ENCODE results near the gene OXT. TPM values are rescaled to one million over a fixed set of nuclear protein-coding genes. Genes with fewer than 3 reads are reported as not detected.
A peak's percentile ranks its signal among the peaks of the same experiment; 100 is the strongest.

OXT gene
- total RNA-seq, 1 experiment from 2014 or later: not detected

DNA sequence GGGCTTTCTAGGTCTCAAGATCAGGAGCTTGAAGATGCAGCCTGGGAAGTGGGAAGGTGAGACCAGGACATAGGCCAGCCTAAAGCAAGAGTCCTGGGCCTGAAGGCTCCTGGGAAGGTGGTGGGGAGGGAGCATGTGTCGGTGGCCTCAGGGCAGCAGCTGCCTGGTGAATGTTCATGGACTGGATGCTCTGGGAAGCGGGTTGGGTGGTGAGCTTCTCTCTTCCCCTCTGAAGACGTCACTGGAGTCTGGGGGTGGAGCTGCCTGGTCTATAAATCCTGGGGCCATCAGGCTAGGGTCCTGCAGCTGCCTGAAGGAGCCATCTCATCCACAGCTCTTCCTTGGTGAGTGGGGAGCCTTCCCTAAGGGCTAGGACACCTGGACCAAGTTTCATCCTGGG, 28.1 kb upstream of the OXT start, which contains the start of gene GNRH2:
Gene GNRH2 (plus strand): TSS at position 301 of the 400 bp plus-strand sequence. CDS start 793 bp downstream, outside the sequence.
- Histone ChIP-seq H2AFZ (ENCODE audit: low read length) (no peak within 1 kb of the TSS), H2BK20ac (ENCODE audit: low read depth, low read length, poor library complexity, severe bottlenecking) (no peak within 1 kb of the TSS), H3K9ac (ENCODE audit: extremely low read depth, insufficient read length, low read length) (no peak within 1 kb of the TSS), H3T11ph (ENCODE audit: low read length) (no peak within 1 kb of the TSS), H3K4me2 (ENCODE audit: insufficient read depth, insufficient read length, low read length) (no peak within 1 kb of the TSS), H3K56ac (ENCODE audit: insufficient read length, low read depth, low read length) (no peak within 1 kb of the TSS), H3K9me3 (ENCODE audit: control insufficient read depth, low read depth, low read length) (no peaks in the 10 kb centered on the region), H3K23me2 (ENCODE audit: insufficient read length, low read depth, low read length, poor library complexity, severe bottlenecking) (peaks cover 13% of the 10 kb centered on the region), H4K20me1 (ENCODE audit: control insufficient read depth, insufficient read depth, insufficient read length) (no peaks in the 10 kb centered on the region), H3K79me2 (ENCODE audit: insufficient read depth, low read length) (no peaks in the 10 kb centered on the region; the same call in 1 of the 2 replicates), H3K79me1 (ENCODE audit: insufficient read depth, low read depth, low read length, poor library complexity, severe bottlenecking) (no peaks in the 10 kb centered on the region), H4K8ac (replicated peaks; ENCODE audit: insufficient read length, low read depth, low read length) (no peak within 1 kb of the TSS), H2BK12ac (ENCODE audit: insufficient read length, low read depth, low read length) (no peak within 1 kb of the TSS), H3K27me3 (ENCODE audit: insufficient read depth, low read length) (no peaks in the 10 kb centered on the region), H3K18ac (ENCODE audit: insufficient read length, low read depth, low read length) (no peak within 1 kb of the TSS), H2BK120ac (ENCODE audit: low read depth, low read length, poor library complexity, severe bottlenecking) (no peak within 1 kb of the TSS), H2BK15ac (ENCODE audit: low read depth, low read length) (no peak within 1 kb of the TSS), H3K14ac (ENCODE audit: insufficient read depth, low read length) (no peak within 1 kb of the TSS), H2BK5ac (ENCODE audit: insufficient read length, low read length) (no peak within 1 kb of the TSS), H4K91ac (ENCODE audit: insufficient read length, low read depth, low read length) (no peak within 1 kb of the TSS), H4K5ac (ENCODE audit: insufficient read length, low read depth, low read length) (no peak within 1 kb of the TSS), H2AK5ac (ENCODE audit: insufficient read length, low read length) (no peak within 1 kb of the TSS), H3K23ac (ENCODE audit: insufficient read length, low read depth, low read length) (no peak within 1 kb of the TSS), H3K4me1 (ENCODE audit: insufficient read depth, low read length) (peaks cover 12% of the 10 kb centered on the region; the same call in 1 of the 2 replicates), H3K27ac (ENCODE audit: insufficient read length, low read depth, low read length) (no peak within 1 kb of the TSS), H3K4ac (ENCODE audit: low read depth, low read length) (no peak within 1 kb of the TSS)
- no peaks in the 10 kb centered on the region; the same call in 1 of the 2 replicates for H3K27me3 Mint-ChIP-seq (ENCODE audit: low read depth)
- H3K4me3 Mint-ChIP-seq: peak within 1 kb of the TSS in 1 of 2 experiments; percentile 29; a peak in 2 of 5 replicates
- WGBS (ENCODE audit: extremely low coverage, insufficient read length, low lambda C conversion rate): no CpG with 5 or more reads among the region's 3 CpGs
- no peak for DNase-seq
- peaks cover 22 to 24% of the 10 kb centered on the region in 2 experiments for H3K4me1 Mint-ChIP-seq
- peak within 1 kb of the TSS in 1 of 3 experiments; percentile 73; a peak in 3 of 7 replicates for H3K27ac Mint-ChIP-seq
- no peaks in the 10 kb centered on the region for H3K9me3 Mint-ChIP-seq
- TF ChIP-seq, protein P1, sequence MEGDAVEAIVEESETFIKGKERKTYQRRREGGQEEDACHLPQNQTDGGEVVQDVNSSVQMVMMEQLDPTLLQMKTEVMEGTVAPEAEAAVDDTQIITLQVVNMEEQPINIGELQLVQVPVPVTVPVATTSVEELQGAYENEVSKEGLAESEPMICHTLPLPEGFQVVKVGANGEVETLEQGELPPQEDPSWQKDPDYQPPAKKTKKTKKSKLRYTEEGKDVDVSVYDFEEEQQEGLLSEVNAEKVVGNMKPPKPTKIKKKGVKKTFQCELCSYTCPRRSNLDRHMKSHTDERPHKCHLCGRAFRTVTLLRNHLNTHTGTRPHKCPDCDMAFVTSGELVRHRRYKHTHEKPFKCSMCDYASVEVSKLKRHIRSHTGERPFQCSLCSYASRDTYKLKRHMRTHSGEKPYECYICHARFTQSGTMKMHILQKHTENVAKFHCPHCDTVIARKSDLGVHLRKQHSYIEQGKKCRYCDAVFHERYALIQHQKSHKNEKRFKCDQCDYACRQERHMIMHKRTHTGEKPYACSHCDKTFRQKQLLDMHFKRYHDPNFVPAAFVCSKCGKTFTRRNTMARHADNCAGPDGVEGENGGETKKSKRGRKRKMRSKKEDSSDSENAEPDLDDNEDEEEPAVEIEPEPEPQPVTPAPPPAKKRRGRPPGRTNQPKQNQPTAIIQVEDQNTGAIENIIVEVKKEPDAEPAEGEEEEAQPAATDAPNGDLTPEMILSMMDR (conservative IDR thresholded peaks at IDR 0.05): no peak
- peaks cover 10 to 43% (median 40%) of the 10 kb centered on the region in 3 experiments for H3K36me3 Mint-ChIP-seq (ENCODE audit: insufficient read depth in 1 of 3, low read depth in 3 of 3)
